ENCODE data around the gene HSF5. TPM values are rescaled to one million over a fixed set of nuclear protein-coding genes. Genes with fewer than 3 reads are reported as not detected.

The HSF5 gene
- total RNA-seq, 2 experiments from 2014 or later = 1.6 to 1.7 TPM

GRCh38 chr17:58414596-58414997, 73.6 kb downstream of the HSF5 start:
- no peaks in the 10 kb centered on the region for H3K27me3 Mint-ChIP-seq
- DNase-seq (no peak), ATAC-seq (ENCODE audit: poor library complexity) (no peak)
- intact Hi-C loops (cut with DNase I, micrococcal nuclease) = no loop called here
- ChIA-PET POLR2A (interaction anchor here (1.0 kb wide), 1 partner anchor 74 kb away, joined by 3 read pairs; no protein-coding TSS in a partner anchor), CTCF (interaction anchor here (1.6 kb wide), 1 partner anchor 97 kb away, joined by 8 read pairs; no protein-coding TSS in a partner anchor)
- TF ChIP-seq CTCF (IDR thresholded peaks at IDR 0.05) = no peak
- Histone ChIP-seq H3K27me3 (ENCODE audit: control insufficient read depth in 1 of 2, insufficient read depth in 2 of 2, low read length in 2 of 2) (no peaks in the 10 kb centered on the region), H3K4me3 (ENCODE audit: low read length) (no peak overlapping the region), H3K36me3 (ENCODE audit: insufficient read depth, low read length) (no peaks in the 10 kb centered on the region), H3K4me1 (ENCODE audit: insufficient read depth, low read length) (peaks cover 7% of the 10 kb centered on the region), H3K9me3 (ENCODE audit: control insufficient read depth in 1 of 2, insufficient read depth in 1 of 2, low read length in 2 of 2) (no peaks in the 10 kb centered on the region), H3K27ac (ENCODE audit: low read depth in 1 of 2, low read length in 2 of 2) (no peak overlapping the region)
- H3K36me3 Mint-ChIP-seq (ENCODE audit: low read depth) = no peaks in the 10 kb centered on the region
- no peak overlapping the region for H3K4me3 Mint-ChIP-seq
- no peaks in the 10 kb centered on the region for H3K9me3 Mint-ChIP-seq
- no peak overlapping the region for H3K27ac Mint-ChIP-seq
- H3K4me1 Mint-ChIP-seq (ENCODE audit: low read depth) = peaks cover 15% of the 10 kb centered on the region

DNA sequence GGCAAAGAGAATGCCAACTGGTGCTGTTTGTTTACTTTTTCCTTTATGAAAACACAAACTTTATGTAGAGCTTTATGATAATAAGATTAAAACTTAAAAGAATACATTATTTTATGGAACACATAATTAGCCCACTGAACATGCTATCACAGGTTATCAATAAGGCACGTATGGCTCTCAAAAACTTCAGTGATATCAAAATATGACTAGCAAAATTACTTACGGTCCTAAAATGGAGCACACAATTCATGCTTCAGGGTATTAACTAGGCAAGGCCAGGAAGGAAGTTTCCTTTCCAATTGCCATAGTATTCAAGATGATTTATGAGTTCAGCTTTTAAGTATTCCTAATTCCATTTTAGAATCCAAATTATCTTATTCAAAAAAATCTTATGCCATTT, 74.5 kb downstream of the HSF5 start:
- ChIA-PET CTCF (interaction anchor here (1.3 kb wide), 1 partner anchor 69 kb away, joined by 3 read pairs; no protein-coding TSS in a partner anchor), POLR2A (interaction anchor here (1.0 to 1.3 kb wide), 3 partner anchors 61 to 86 kb away, joined by 3 to 5 read pairs (median 4); partner anchors contain the start of gene SUPT4H1)
- Mint-ChIP-seq H3K27ac (no peak overlapping the region), H3K4me1 (ENCODE audit: low read depth) (peaks cover 15% of the 10 kb centered on the region), H3K4me3 (no peak overlapping the region), H3K9me3 (no peaks in the 10 kb centered on the region), H3K36me3 (ENCODE audit: low read depth) (no peaks in the 10 kb centered on the region), H3K27me3 (no peaks in the 10 kb centered on the region)
- intact Hi-C loops (cut with DNase I, micrococcal nuclease) = no loop called here
- Histone ChIP-seq H3K27me3 (ENCODE audit: control insufficient read depth in 1 of 2, insufficient read depth in 2 of 2, low read length in 2 of 2) (no peaks in the 10 kb centered on the region), H3K27ac (ENCODE audit: low read depth in 1 of 2, low read length in 2 of 2) (no peak overlapping the region), H3K36me3 (ENCODE audit: insufficient read depth, low read length) (no peaks in the 10 kb centered on the region), H3K9me3 (ENCODE audit: control insufficient read depth in 1 of 2, insufficient read depth in 1 of 2, low read length in 2 of 2) (no peaks in the 10 kb centered on the region), H3K4me3 (ENCODE audit: low read length) (no peak overlapping the region), H3K4me1 (ENCODE audit: insufficient read depth, low read length) (peaks cover 7% of the 10 kb centered on the region)
- TF ChIP-seq CTCF (IDR thresholded peaks at IDR 0.05) = no peak
- DNase-seq = no peak
- no peak for ATAC-seq (ENCODE audit: poor library complexity)

GRCh38 chr17:58412961-58413586, 75.1 kb downstream of the HSF5 start:
- POLR2A ChIA-PET = interaction anchor here (1.0 to 1.3 kb wide), 2 partner anchors 61 to 85 kb away, joined by 4 to 5 read pairs; partner anchors contain the start of gene SUPT4H1
- H3K4me1 ChIP-seq (ENCODE audit: insufficient read depth, low read length) = peaks cover 7% of the 10 kb centered on the region
- Mint-ChIP-seq H3K4me1 (ENCODE audit: low read depth) (peaks cover 12% of the 10 kb centered on the region), H3K36me3 (ENCODE audit: low read depth) (no peaks in the 10 kb centered on the region), H3K27ac (no peak overlapping the region), H3K27me3 (no peaks in the 10 kb centered on the region), H3K4me3 (no peak overlapping the region), H3K9me3 (no peaks in the 10 kb centered on the region)
- CTCF ChIA-PET = interaction anchor here (1.0 to 1.3 kb wide), 2 partner anchors 68 to 77 kb away, joined by 3 read pairs; no protein-coding TSS in a partner anchor
- no peaks in the 10 kb centered on the region for H3K36me3 ChIP-seq (ENCODE audit: insufficient read depth, low read length)
- H3K27me3 ChIP-seq (ENCODE audit: control insufficient read depth in 1 of 2, insufficient read depth in 2 of 2, low read length in 2 of 2) = no peaks in the 10 kb centered on the region
- DNase-seq = no peak
- ATAC-seq (ENCODE audit: poor library complexity) = no peak
- no peak overlapping the region for H3K27ac ChIP-seq (ENCODE audit: low read depth in 1 of 2, low read length in 2 of 2)
- no peak overlapping the region for H3K4me3 ChIP-seq (ENCODE audit: low read length)
- intact Hi-C loops (cut with DNase I, micrococcal nuclease) = no loop called here
- no peaks in the 10 kb centered on the region for H3K9me3 ChIP-seq (ENCODE audit: control insufficient read depth in 1 of 2, insufficient read depth in 1 of 2, low read length in 2 of 2)
- no peak for TF ChIP-seq CTCF (IDR thresholded peaks at IDR 0.05)
